Neutrophil (primary cell): Measurements from ENCODE around the gene TSPAN5.

Experiments used
- H3K27ac ChIP-seq: fragments of 200-600 bp; sonication (generic); 2 replicates; pipeline ENCODE4 v1.5.1; 2016; ENCODE audit warnings: mild to moderate bottlenecking, moderate library complexity
- H3K27me3 ChIP-seq: fragments of 200-600 bp; sonication (generic); 2 replicates; pipeline ENCODE4 v1.6.0; 2016; ENCODE audit warnings: mild to moderate bottlenecking
- H3K36me3 ChIP-seq: fragments of 200-600 bp; sonication (generic); 2 replicates; pipeline ENCODE4 v1.5.1; 2017
- H3K4me1 ChIP-seq, 2 experiments: fragments of 200-600 bp in 1 of 2; sonication (generic) in 1 of 2; 1 replicate in 1 of 2; 2 replicates in 1 of 2; pipeline versions ENCODE4 v1.5.1 to v1.6.1; 2013 to 2016; ENCODE audit warnings: low read depth in 1 of 2, low read length in 1 of 2, mild to moderate bottlenecking in 1 of 2, moderate library complexity in 1 of 2; ENCODE audit not compliant: control insufficient read depth in 1 of 2, insufficient read depth in 1 of 2
- H3K4me3 ChIP-seq, 2 experiments: fragments of 200-600 bp in 1 of 2; sonication (generic) in 1 of 2; 1 replicate in 1 of 2; 2 replicates in 1 of 2; pipeline ENCODE4 v1.5.1; 2013 to 2016; ENCODE audit warnings: low read depth in 1 of 2, low read length in 1 of 2, mild to moderate bottlenecking in 1 of 2, moderate library complexity in 1 of 2
- H3K9me3 ChIP-seq: fragments of 200-600 bp; sonication (generic); 2 replicates; pipeline ENCODE4 v1.5.1; 2016
- CTCF ChIP-seq: fragments of 200-600 bp; sonication (generic); IDR thresholded peaks from 2 replicates; pipeline ENCODE4 v1.5.1; 2016; ENCODE audit warnings: antibody characterized with exemption

Gene TSPAN5

DNA sequence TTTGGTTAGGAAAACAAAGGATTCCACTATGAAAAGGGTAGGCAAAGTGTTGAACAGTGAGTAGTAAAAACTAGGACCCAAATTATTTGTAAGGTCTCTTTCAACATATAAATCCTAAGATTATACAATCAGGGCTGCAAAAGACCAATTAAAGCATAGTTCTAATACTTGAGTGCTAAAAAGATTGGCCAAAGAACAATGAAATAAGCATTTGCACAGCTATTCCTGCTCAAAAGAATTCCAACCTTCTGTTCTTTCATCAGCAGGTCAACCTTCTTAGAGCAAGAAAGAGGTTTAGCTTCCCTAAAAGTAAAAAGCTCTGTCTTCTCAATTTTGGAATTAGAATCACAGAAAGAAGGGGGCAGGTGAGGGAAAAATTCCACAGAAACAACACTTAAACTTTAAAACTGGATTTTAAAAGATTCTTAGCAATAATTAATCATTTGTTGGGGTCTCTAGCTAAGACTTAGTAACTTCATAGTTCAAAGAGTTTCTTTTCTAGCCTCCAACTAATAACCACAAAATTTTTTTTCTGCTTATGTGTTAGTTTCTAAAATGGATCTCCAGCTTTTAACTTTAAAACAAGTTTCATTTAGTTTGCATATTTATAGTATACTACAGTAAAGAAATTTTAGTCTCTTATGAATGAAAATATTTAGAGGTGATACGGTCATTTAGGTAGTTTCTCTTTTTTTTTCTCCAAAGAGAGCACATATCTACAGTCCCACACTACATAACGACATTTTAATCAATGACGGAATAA, 16.3 kb downstream of the TSPAN5 start:
- Histone ChIP-seq H3K9me3 (no peaks in the 10 kb centered on the region), H3K27ac (no peak overlapping the region), H3K36me3 (no peaks in the 10 kb centered on the region), H3K27me3 (no peaks in the 10 kb centered on the region), H3K4me1 (no peaks in the 10 kb centered on the region), H3K4me3 (no peak overlapping the region)
- TF ChIP-seq CTCF, result no peak

GRCh38 chr4:98641376-98641775, 17.0 kb downstream of the TSPAN5 start:
- Histone ChIP-seq H3K4me3 (no peak overlapping the region), H3K27ac (no peak overlapping the region), H3K27me3 (no peaks in the 10 kb centered on the region), H3K36me3 (no peaks in the 10 kb centered on the region), H3K9me3 (no peaks in the 10 kb centered on the region), H3K4me1 (no peaks in the 10 kb centered on the region)
- no peak for TF ChIP-seq CTCF

GRCh38 chr4:98639523-98639922, 18.9 kb downstream of the TSPAN5 start:
- Histone ChIP-seq H3K4me1 (no peaks in the 10 kb centered on the region), H3K36me3 (no peaks in the 10 kb centered on the region), H3K4me3 (no peak overlapping the region), H3K27ac (no peak overlapping the region), H3K9me3 (no peaks in the 10 kb centered on the region), H3K27me3 (no peaks in the 10 kb centered on the region)
- no peak for TF ChIP-seq CTCF

GRCh38 chr4:98639108-98639507, 19.3 kb downstream of the TSPAN5 start:
- no peak overlapping the region for H3K27ac ChIP-seq
- H3K4me3 ChIP-seq, result no peak overlapping the region
- no peaks in the 10 kb centered on the region for H3K36me3 ChIP-seq
- no peaks in the 10 kb centered on the region for H3K9me3 ChIP-seq
- no peaks in the 10 kb centered on the region for H3K27me3 ChIP-seq
- no peak for TF ChIP-seq CTCF
- no peaks in the 10 kb centered on the region for H3K4me1 ChIP-seq

DNA sequence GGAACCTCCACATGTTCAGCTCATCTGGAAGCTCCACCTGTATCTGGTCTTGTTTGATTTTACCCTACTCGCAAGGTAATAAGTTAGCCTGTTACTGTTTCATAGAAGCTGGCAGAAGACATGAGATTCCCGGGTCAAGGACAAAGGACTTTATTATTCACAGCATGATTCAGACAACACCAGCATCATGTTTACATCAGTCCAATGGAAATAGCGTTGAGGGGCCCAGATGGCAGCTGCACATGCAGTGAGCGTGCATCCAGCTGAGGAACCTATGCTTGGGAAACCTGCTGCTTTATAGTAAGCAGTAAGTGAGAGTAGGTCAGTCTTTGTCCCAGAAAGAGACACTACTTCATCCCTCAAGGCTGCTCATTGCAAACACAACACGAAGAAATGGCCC, 19.8 kb downstream of the TSPAN5 start:
- Histone ChIP-seq H3K27ac (no peak overlapping the region), H3K36me3 (no peaks in the 10 kb centered on the region), H3K9me3 (no peaks in the 10 kb centered on the region), H3K27me3 (no peaks in the 10 kb centered on the region), H3K4me1 (no peaks in the 10 kb centered on the region), H3K4me3 (no peak overlapping the region)
- no peak for TF ChIP-seq CTCF
